ENCODE data around the gene LCN10.

- TF ChIP-seq CTCF (IDR thresholded peaks at IDR 0.05) (no peak), REST (IDR thresholded peaks at IDR 0.05; ENCODE audit: insufficient read depth in 1 of 2, low read depth in 2 of 2, low read length in 1 of 2) (no peak), POLR2AphosphoS5 (IDR thresholded peaks at IDR 0.05; ENCODE audit: low read depth, low read length) (no peak), SIN3A (IDR thresholded peaks at IDR 0.05; ENCODE audit: borderline replicate concordance, insufficient read depth, low read depth, low read length) (no peak), TCF7L2 (IDR thresholded peaks at IDR 0.05; ENCODE audit: low read depth, low read length) (no peak)
Measured at GRCh38 chr9:136762221-136762691, 19.5 kb upstream of the LCN10 start.
